Measurements from ENCODE around the gene CCDC126. TPM values are rescaled to one million over a fixed set of nuclear protein-coding genes. Genes with fewer than 3 reads are reported as not detected.

CCDC126 gene
- polyA plus RNA-seq, 2 donors: 4.5 to 5.3 TPM

DNA sequence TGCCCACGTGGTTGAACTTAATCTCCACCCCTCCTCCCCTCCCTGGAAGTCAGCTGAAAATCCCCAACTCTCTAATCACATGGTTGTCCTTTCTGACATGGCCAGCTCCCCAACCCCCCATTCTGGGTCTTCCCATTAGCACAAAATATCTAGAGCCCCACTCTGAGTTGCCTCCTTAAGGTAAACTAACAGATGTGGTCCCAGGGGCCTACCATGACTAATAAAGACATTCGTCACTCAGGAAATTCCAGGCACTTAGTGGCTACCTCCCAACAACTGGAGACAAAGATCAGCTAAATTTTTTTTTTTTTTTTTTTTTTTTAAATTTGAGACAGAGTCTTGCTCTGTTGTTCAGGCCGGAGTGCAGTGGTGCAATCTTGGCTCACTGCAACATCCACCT lies 21.1 kb downstream of the CCDC126 start:
- Histone ChIP-seq H3K4me3 (ENCODE audit: low read depth in 1 of 2, low read length in 2 of 2) (no peak overlapping the region), H3K27ac (ENCODE audit: low read depth in 2 of 2, low read length in 1 of 2) (no peak overlapping the region), H3K4me1 (ENCODE audit: control insufficient read depth in 2 of 2, insufficient read depth in 2 of 2, low read length in 1 of 2) (no peaks in the 10 kb centered on the region), H3K27me3 (ENCODE audit: control insufficient read depth in 1 of 2, insufficient read depth in 2 of 2, low read length in 2 of 2) (no peaks in the 10 kb centered on the region), H3K9me3 (ENCODE audit: control insufficient read depth in 2 of 2, insufficient read depth in 1 of 2, low read depth in 1 of 2, low read length in 1 of 2) (no peaks in the 10 kb centered on the region), H3K36me3 (ENCODE audit: control insufficient read depth in 2 of 2, insufficient read depth in 2 of 2, low read length in 1 of 2) (no peaks in the 10 kb centered on the region)
- WGBS, 2 donors: 89 to 91% methylated on average over 3 of the region's 3 CpGs

DNA sequence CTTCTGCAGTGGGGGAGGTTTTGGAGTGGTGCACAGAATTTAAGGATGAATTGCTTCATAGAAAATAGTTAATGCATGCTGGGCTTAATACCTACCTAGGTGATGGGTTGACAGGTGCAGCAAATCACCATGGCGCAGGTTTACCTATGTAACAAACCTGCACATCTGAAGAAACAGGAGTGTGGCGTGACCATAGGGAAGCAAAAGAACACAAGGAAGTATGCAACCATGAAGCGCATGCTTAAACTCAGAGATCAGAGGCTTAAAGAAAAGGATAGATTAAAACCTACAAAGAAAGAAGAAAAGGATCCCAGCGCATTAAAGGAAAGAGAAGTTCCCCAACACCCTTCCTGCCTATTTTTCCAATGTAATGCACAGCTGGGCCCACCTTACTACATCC lies 22.0 kb downstream of the CCDC126 start:
- H3K27me3 ChIP-seq (ENCODE audit: control insufficient read depth in 1 of 2, insufficient read depth in 2 of 2, low read length in 2 of 2): no peaks in the 10 kb centered on the region
- no peaks in the 10 kb centered on the region for H3K9me3 ChIP-seq (ENCODE audit: control insufficient read depth in 2 of 2, insufficient read depth in 1 of 2, low read depth in 1 of 2, low read length in 1 of 2)
- H3K4me3 ChIP-seq (ENCODE audit: low read depth in 1 of 2, low read length in 2 of 2): no peak overlapping the region
- H3K4me1 ChIP-seq (ENCODE audit: control insufficient read depth in 2 of 2, insufficient read depth in 2 of 2, low read length in 1 of 2): no peaks in the 10 kb centered on the region
- H3K27ac ChIP-seq (ENCODE audit: low read depth in 2 of 2, low read length in 1 of 2): no peak overlapping the region
- 97 to 98% methylated on average over 4 of the region's 4 CpGs for WGBS, 2 donors
- no peaks in the 10 kb centered on the region for H3K36me3 ChIP-seq (ENCODE audit: control insufficient read depth in 2 of 2, insufficient read depth in 2 of 2, low read length in 1 of 2)

DNA sequence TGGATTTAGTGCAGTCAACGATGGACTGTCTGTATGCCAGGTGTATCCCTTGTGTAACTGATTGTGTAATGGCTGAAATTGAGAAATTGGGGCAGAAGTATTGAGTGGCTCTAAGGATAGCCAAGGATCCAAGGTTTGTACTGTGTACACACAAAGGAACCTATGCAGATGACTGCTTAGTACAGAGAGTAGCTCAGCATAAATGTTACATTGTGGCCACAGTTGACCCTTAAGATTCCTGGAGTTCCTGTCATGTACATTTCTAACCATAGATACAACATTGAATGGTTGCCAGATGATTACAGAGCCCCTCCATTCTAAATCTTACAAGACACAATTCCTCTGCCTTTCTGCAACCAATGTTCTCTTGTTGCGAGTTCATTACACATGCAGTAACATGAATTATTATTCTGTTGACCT lies 25.3 kb downstream of the CCDC126 start:
- WGBS, 2 donors: 78 to 85% methylated on average over 2 of the region's 2 CpGs
- H3K4me1 ChIP-seq (ENCODE audit: control insufficient read depth in 2 of 2, insufficient read depth in 2 of 2, low read length in 1 of 2): no peaks in the 10 kb centered on the region
- H3K36me3 ChIP-seq (ENCODE audit: control insufficient read depth in 2 of 2, insufficient read depth in 2 of 2, low read length in 1 of 2): no peaks in the 10 kb centered on the region
- H3K27me3 ChIP-seq (ENCODE audit: control insufficient read depth in 1 of 2, insufficient read depth in 2 of 2, low read length in 2 of 2): no peaks in the 10 kb centered on the region
- H3K9me3 ChIP-seq (ENCODE audit: control insufficient read depth in 2 of 2, insufficient read depth in 1 of 2, low read depth in 1 of 2, low read length in 1 of 2): no peaks in the 10 kb centered on the region
- H3K27ac ChIP-seq (ENCODE audit: low read depth in 2 of 2, low read length in 1 of 2): no peak overlapping the region
- no peak overlapping the region for H3K4me3 ChIP-seq (ENCODE audit: low read depth in 1 of 2, low read length in 2 of 2)

DNA sequence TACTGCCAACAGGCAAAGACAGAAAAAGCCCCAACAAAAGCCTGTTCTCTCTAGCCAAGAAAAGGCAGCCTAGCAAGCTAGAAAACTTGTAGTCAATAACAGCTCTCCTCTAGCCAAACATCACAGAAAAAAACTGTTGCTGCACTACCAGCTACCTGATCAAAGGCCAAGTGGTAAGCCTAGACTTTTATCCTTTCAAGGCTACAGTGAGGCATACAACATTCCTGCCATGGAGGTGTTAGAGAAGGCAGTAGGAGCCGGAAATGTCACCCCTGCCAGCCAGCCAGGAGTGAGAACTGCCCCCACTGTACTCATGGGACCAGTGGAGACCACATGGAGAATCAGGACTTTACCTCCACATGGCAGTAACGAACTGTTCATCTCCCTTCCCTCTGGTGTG lies 31.2 kb downstream of the CCDC126 start:
- no peaks in the 10 kb centered on the region for H3K27me3 ChIP-seq (ENCODE audit: control insufficient read depth in 1 of 2, insufficient read depth in 2 of 2, low read length in 2 of 2)
- no peak overlapping the region for H3K27ac ChIP-seq (ENCODE audit: low read depth in 2 of 2, low read length in 1 of 2)
- no peaks in the 10 kb centered on the region for H3K9me3 ChIP-seq (ENCODE audit: control insufficient read depth in 2 of 2, insufficient read depth in 1 of 2, low read depth in 1 of 2, low read length in 1 of 2)
- H3K36me3 ChIP-seq (ENCODE audit: control insufficient read depth in 2 of 2, insufficient read depth in 2 of 2, low read length in 1 of 2): peaks cover 4% of the 10 kb centered on the region in 2 donors
- H3K4me1 ChIP-seq (ENCODE audit: control insufficient read depth in 2 of 2, insufficient read depth in 2 of 2, low read length in 1 of 2): no peaks in the 10 kb centered on the region
- 84 to 87% methylated on average over 2 of the region's 2 CpGs for WGBS, 2 donors
- no peak overlapping the region for H3K4me3 ChIP-seq (ENCODE audit: low read depth in 1 of 2, low read length in 2 of 2)

DNA sequence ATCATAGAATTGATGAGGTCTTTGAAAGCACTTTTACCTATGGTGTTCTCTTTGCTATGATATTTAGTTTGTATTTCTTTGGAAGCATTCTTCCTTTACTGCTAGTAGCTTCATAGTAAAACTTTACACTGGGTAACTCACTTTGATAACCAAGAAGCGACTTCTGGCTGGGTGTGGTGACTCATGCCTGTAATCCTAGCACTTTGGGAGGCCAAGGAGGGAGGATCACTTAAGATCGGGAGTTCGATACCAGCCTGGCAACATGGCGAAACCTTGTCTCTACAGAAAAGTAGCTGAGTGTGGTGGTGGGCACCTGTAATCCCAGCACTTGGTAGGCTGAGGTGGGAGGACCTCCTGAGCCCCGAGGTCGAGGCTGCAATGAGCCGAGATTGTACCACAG lies 36.2 kb downstream of the CCDC126 start:
- Histone ChIP-seq H3K9me3 (ENCODE audit: control insufficient read depth in 2 of 2, insufficient read depth in 1 of 2, low read depth in 1 of 2, low read length in 1 of 2) (no peaks in the 10 kb centered on the region), H3K27me3 (ENCODE audit: control insufficient read depth in 1 of 2, insufficient read depth in 2 of 2, low read length in 2 of 2) (no peaks in the 10 kb centered on the region), H3K27ac (ENCODE audit: low read depth in 2 of 2, low read length in 1 of 2) (no peak overlapping the region), H3K36me3 (ENCODE audit: control insufficient read depth in 2 of 2, insufficient read depth in 2 of 2, low read length in 1 of 2) (peaks cover 4% of the 10 kb centered on the region in 2 donors), H3K4me3 (ENCODE audit: low read depth in 1 of 2, low read length in 2 of 2) (no peak overlapping the region), H3K4me1 (ENCODE audit: control insufficient read depth in 2 of 2, insufficient read depth in 2 of 2, low read length in 1 of 2) (no peaks in the 10 kb centered on the region)
- 92 to 95% methylated on average over 7 of the region's 7 CpGs for WGBS, 2 donors

DNA sequence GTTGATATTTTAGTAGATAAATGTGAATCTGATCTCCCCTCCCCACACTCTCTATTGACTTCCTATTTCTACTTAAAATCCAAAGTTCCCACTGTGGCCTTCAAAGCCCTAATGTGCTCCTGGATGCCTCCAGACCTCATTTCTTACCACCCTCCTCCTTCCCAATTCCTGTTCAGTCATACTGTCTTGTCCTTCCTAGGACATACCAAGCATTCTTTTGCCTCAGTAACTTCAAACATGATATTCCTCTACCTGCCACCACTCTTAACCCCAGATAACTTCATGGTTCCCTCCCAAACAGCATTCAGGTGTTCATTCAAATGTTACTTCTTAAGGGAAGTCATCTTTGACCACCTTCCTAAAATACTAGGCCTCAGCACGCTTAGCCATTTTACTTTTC lies 48.6 kb downstream of the CCDC126 start:
- no peak overlapping the region for H3K27ac ChIP-seq (ENCODE audit: low read depth in 2 of 2, low read length in 1 of 2)
- H3K9me3 ChIP-seq (ENCODE audit: control insufficient read depth in 2 of 2, insufficient read depth in 1 of 2, low read depth in 1 of 2, low read length in 1 of 2): no peaks in the 10 kb centered on the region
- H3K36me3 ChIP-seq (ENCODE audit: control insufficient read depth in 2 of 2, insufficient read depth in 2 of 2, low read length in 1 of 2): no peaks in the 10 kb centered on the region
- H3K4me3 ChIP-seq (ENCODE audit: low read depth in 1 of 2, low read length in 2 of 2): no peak overlapping the region
- 98 to 99% methylated on average over 1 of the region's 1 CpG for WGBS, 2 donors
- H3K4me1 ChIP-seq (ENCODE audit: control insufficient read depth in 2 of 2, insufficient read depth in 2 of 2, low read length in 1 of 2): no peaks in the 10 kb centered on the region
- H3K27me3 ChIP-seq (ENCODE audit: control insufficient read depth in 1 of 2, insufficient read depth in 2 of 2, low read length in 2 of 2): no peaks in the 10 kb centered on the region

DNA sequence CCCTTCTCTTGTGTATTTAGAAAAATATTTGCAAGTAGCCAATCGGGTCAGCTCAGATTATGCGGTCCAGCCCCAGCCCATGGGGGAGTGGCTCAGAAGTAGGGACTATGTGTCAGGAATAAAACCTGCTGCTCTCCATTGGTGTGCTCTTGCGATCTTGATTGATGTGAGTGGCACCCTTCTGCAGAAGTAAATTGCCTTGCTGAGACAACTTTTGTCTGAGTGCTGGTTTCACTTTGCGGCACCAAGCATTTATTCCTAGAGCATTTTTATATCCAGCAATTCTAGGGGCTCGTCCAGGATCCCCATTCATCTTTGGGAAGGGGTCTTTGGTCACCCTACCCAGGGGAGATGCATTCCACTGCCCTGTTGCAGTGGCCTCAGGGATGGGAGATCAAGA lies 56.8 kb downstream of the CCDC126 start:
- no peaks in the 10 kb centered on the region for H3K36me3 ChIP-seq (ENCODE audit: control insufficient read depth in 2 of 2, insufficient read depth in 2 of 2, low read length in 1 of 2)
- no peak overlapping the region for H3K27ac ChIP-seq (ENCODE audit: low read depth in 2 of 2, low read length in 1 of 2)
- H3K4me1 ChIP-seq (ENCODE audit: control insufficient read depth in 2 of 2, insufficient read depth in 2 of 2, low read length in 1 of 2): no peaks in the 10 kb centered on the region
- H3K9me3 ChIP-seq (ENCODE audit: control insufficient read depth in 2 of 2, insufficient read depth in 1 of 2, low read depth in 1 of 2, low read length in 1 of 2): peaks cover 9 to 11% of the 10 kb centered on the region in 2 donors
- H3K27me3 ChIP-seq (ENCODE audit: control insufficient read depth in 1 of 2, insufficient read depth in 2 of 2, low read length in 2 of 2): no peaks in the 10 kb centered on the region
- no peak overlapping the region for H3K4me3 ChIP-seq (ENCODE audit: low read depth in 1 of 2, low read length in 2 of 2)
- 87 to 91% methylated on average over 5 of the region's 5 CpGs for WGBS, 2 donors

DNA sequence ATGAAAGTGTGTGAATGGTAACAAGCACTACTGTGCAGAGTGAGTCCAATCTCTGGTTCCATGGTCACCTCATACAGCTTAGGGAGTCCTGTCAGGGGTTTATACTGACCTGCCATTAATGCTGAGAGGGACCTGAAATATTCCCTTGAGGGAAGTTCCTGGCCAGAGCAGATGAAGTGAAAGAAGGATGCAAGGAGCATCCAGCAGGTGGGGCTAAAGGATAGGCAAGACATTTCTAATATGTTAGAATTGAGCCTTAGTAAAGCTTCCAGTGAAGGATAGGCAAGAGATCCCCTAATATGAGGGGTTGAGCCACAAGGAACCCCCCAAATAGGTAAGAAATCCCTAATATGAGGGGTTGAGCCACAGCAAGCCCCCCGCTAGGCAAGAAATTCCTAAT lies 57.3 kb downstream of the CCDC126 start:
- Histone ChIP-seq H3K36me3 (ENCODE audit: control insufficient read depth in 2 of 2, insufficient read depth in 2 of 2, low read length in 1 of 2) (no peaks in the 10 kb centered on the region), H3K27ac (ENCODE audit: low read depth in 2 of 2, low read length in 1 of 2) (no peak overlapping the region), H3K4me3 (ENCODE audit: low read depth in 1 of 2, low read length in 2 of 2) (no peak overlapping the region), H3K27me3 (ENCODE audit: control insufficient read depth in 1 of 2, insufficient read depth in 2 of 2, low read length in 2 of 2) (no peaks in the 10 kb centered on the region), H3K9me3 (ENCODE audit: control insufficient read depth in 2 of 2, insufficient read depth in 1 of 2, low read depth in 1 of 2, low read length in 1 of 2) (peaks cover 9 to 11% of the 10 kb centered on the region in 2 donors), H3K4me1 (ENCODE audit: control insufficient read depth in 2 of 2, insufficient read depth in 2 of 2, low read length in 1 of 2) (no peaks in the 10 kb centered on the region)
- 0% methylated on average over 1 of the region's 1 CpG for WGBS, 2 donors

DNA sequence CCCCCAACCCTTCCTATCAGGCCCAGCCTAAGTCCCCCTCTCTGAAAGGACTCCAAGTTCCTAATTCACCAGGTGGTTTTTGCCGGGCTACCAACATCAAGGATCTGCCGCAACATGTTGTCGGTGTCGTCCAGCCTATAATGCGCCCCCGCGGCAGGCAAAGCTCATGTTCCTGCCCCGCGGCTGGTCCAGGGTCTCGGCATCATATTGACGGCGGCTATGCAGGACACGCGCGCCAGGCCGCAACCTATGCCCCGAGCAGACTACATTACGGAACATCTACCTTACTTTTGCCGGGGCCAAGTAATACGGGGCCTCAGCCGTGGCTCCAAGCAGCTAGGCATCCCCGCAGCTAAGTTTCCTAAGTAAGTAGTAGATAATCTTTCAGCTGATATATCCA lies 58.3 kb downstream of the CCDC126 start:
- Histone ChIP-seq H3K36me3 (ENCODE audit: control insufficient read depth in 2 of 2, insufficient read depth in 2 of 2, low read length in 1 of 2) (no peaks in the 10 kb centered on the region), H3K27ac (ENCODE audit: low read depth in 2 of 2, low read length in 1 of 2) (no peak overlapping the region), H3K27me3 (ENCODE audit: control insufficient read depth in 1 of 2, insufficient read depth in 2 of 2, low read length in 2 of 2) (no peaks in the 10 kb centered on the region), H3K9me3 (ENCODE audit: control insufficient read depth in 2 of 2, insufficient read depth in 1 of 2, low read depth in 1 of 2, low read length in 1 of 2) (peaks cover 9 to 11% of the 10 kb centered on the region in 2 donors), H3K4me3 (ENCODE audit: low read depth in 1 of 2, low read length in 2 of 2) (no peak overlapping the region), H3K4me1 (ENCODE audit: control insufficient read depth in 2 of 2, insufficient read depth in 2 of 2, low read length in 1 of 2) (no peaks in the 10 kb centered on the region)
- 97 to 98% methylated on average over 22 of the region's 22 CpGs for WGBS, 2 donors

DNA sequence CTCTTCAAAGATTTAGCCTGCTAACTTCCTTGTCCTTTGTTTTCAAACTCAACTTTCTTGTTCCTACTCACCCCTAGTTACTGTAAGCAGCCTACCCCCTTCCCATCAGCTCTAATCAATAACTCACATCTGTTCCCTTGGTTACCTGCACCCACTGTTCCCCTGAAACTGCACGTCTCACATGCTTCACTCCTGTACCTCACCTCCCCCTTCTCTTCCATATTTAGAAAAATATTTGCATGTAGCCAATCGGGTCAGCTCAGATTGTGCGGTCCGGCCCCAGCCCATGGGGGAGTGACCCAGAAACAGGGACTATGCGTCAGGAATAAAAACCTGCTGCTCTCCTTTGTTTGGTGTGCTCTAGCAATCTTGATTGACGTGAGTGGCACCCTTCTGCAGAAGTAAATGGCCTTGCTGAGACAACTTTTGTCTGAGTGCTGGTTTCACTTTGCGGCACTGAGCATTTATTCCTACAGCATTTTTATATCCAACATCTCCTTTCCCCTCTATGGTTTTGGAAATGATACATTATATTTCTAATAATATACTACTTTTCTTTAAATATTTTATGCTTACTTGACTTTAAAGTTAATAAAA lies 61.7 kb downstream of the CCDC126 start:
- WGBS, 2 donors: 79 to 82% methylated on average over 7 of the region's 7 CpGs

More for the DNA sequence above, 61.7 kb downstream of the CCDC126 start:
- H3K4me3 ChIP-seq (ENCODE audit: low read depth in 1 of 2, low read length in 2 of 2): no peak overlapping the region
- no peaks in the 10 kb centered on the region for H3K4me1 ChIP-seq (ENCODE audit: control insufficient read depth in 2 of 2, insufficient read depth in 2 of 2, low read length in 1 of 2)
- H3K9me3 ChIP-seq (ENCODE audit: control insufficient read depth in 2 of 2, insufficient read depth in 1 of 2, low read depth in 1 of 2, low read length in 1 of 2): peaks cover 5 to 9% of the 10 kb centered on the region in 2 donors
- H3K27me3 ChIP-seq (ENCODE audit: control insufficient read depth in 1 of 2, insufficient read depth in 2 of 2, low read length in 2 of 2): no peaks in the 10 kb centered on the region
- no peak overlapping the region for H3K27ac ChIP-seq (ENCODE audit: low read depth in 2 of 2, low read length in 1 of 2)
- no peaks in the 10 kb centered on the region for H3K36me3 ChIP-seq (ENCODE audit: control insufficient read depth in 2 of 2, insufficient read depth in 2 of 2, low read length in 1 of 2)
